HepG2 (cell line): Measurements from ENCODE around the gene MTHFD1L. TPM values are rescaled to one million over a fixed set of nuclear protein-coding genes. Genes with fewer than 3 reads are reported as not detected.

Experiments used
- BHLHE40 ChIP-seq: IDR thresholded peaks from 2 replicates; pipeline ENCODE4 v1.6.1; 2011; ENCODE audit warnings: low read length, improper control_type of control experiment
- E2F2 ChIP-seq: sonication (generic); formaldehyde crosslinking; IDR thresholded peaks from 2 replicates; pipeline ENCODE4 v1.4.0; 2020; ENCODE audit warnings: missing genetic modification reagents, borderline replicate concordance
- ERF ChIP-seq: IDR thresholded peaks from 2 replicates; pipeline ENCODE4 v1.6.1; 2018; ENCODE audit warnings: missing biosample characterization, missing genetic modification reagents
- FUBP1 ChIP-seq: sonication (generic); formaldehyde crosslinking; IDR thresholded peaks from 2 replicates; pipeline ENCODE4 v1.5.1; 2020; ENCODE audit warnings: missing genetic modification reagents, mild to moderate bottlenecking, borderline replicate concordance
- GMEB1 ChIP-seq: sonication (generic); formaldehyde crosslinking; IDR thresholded peaks from 2 replicates; pipeline ENCODE4 v1.5.1; 2020; ENCODE audit warnings: missing genetic modification reagents, mild to moderate bottlenecking, borderline replicate concordance
- GPBP1L1 ChIP-seq: sonication (generic); formaldehyde crosslinking; IDR thresholded peaks from 2 replicates; pipeline ENCODE4 v1.5.0; 2020; ENCODE audit warnings: mild to moderate bottlenecking, missing genetic modification reagents
- KLF11 ChIP-seq: IDR thresholded peaks from 2 replicates; pipeline ENCODE4 v1.6.1; 2016; ENCODE audit warnings: missing compliant biosample characterization
- MAF1 ChIP-seq: sonication (generic); formaldehyde crosslinking; IDR thresholded peaks from 2 replicates; pipeline ENCODE4 v1.5.0; 2020; ENCODE audit warnings: missing genetic modification reagents, borderline replicate concordance
- NR2F6 ChIP-seq, 2 experiments: IDR thresholded peaks; 2 replicates each; pipeline ENCODE4 v1.6.1; 2016; ENCODE audit warnings: antibody characterized with exemption in 1 of 2, mild to moderate bottlenecking in 1 of 2
- RXRA ChIP-seq: sonication (generic); formaldehyde crosslinking; IDR thresholded peaks from 2 replicates; pipeline ENCODE4 v1.5.1; 2020; ENCODE audit warnings: missing genetic modification reagents
- SCMH1 ChIP-seq: sonication (generic); formaldehyde crosslinking; IDR thresholded peaks from 2 replicates; pipeline ENCODE4 v1.9.0; 2021; ENCODE audit warnings: missing genetic modification reagents, mild to moderate bottlenecking, borderline replicate concordance
- SNAI1 ChIP-seq: sonication (generic); formaldehyde crosslinking; IDR thresholded peaks from 2 replicates; pipeline ENCODE4 v1.5.0; 2020; ENCODE audit warnings: mild to moderate bottlenecking, missing genetic modification reagents, borderline replicate concordance
- TEF ChIP-seq: sonication (generic); formaldehyde crosslinking; IDR thresholded peaks from 2 replicates; pipeline ENCODE4 v1.5.0; 2020; ENCODE audit warnings: missing genetic modification reagents
- THAP7 ChIP-seq: sonication (generic); formaldehyde crosslinking; IDR thresholded peaks from 2 replicates; pipeline ENCODE4 v1.8.1; 2023; ENCODE audit warnings: mild to moderate bottlenecking, missing genetic modification reagents
- ZBTB25 ChIP-seq: IDR thresholded peaks from 2 replicates; pipeline ENCODE4 v1.6.1; 2018; ENCODE audit warnings: missing genetic modification reagents
- ZKSCAN8 ChIP-seq: IDR thresholded peaks from 2 replicates; pipeline ENCODE4 v1.6.1; 2016; ENCODE audit warnings: borderline replicate concordance, missing genetic modification reagents, missing compliant biosample characterization
- ZNF253 ChIP-seq: sonication (generic); formaldehyde crosslinking; IDR thresholded peaks from 2 replicates; pipeline ENCODE4 v1.8.0; 2022; ENCODE audit warnings: mild to moderate bottlenecking, missing genetic modification reagents, borderline replicate concordance
- ZNF501 ChIP-seq: sonication (generic); formaldehyde crosslinking; IDR thresholded peaks from 2 replicates; pipeline ENCODE4 v1.5.1; 2020; ENCODE audit warnings: mild to moderate bottlenecking, moderate library complexity, missing genetic modification reagents
- ZNF737 ChIP-seq: sonication (generic); formaldehyde crosslinking; IDR thresholded peaks from 2 replicates; pipeline ENCODE4 v1.5.0; 2020; ENCODE audit warnings: missing genetic modification reagents, mild to moderate bottlenecking, borderline replicate concordance
- ZNF768 ChIP-seq: sonication (generic); formaldehyde crosslinking; IDR thresholded peaks from 2 replicates; pipeline ENCODE4 v1.4.0; 2020; ENCODE audit warnings: missing genetic modification reagents
- polyA plus RNA-seq, 8 experiments: library from polyadenylated mRNA; depleted of rRNA in 3 of 8; stranded (reverse) in 7 of 8; unstranded in 1 of 8; fragments of >200 nt; fragmentation: Illumina TruSeq in 4 of 8; extraction: Trizol in 4 of 8; gene quantifications; 2 replicates each; pipeline versions ENCODE4 v1.2.1 to v1.2.3, GENCODE V29; 2011 to 2016; ENCODE audit warnings: low read depth in 4 of 8, missing spikeins in 1 of 8, mixed read lengths in 1 of 8; ENCODE audit not compliant: insufficient read depth in 1 of 8
- total RNA-seq, 5 experiments: library from RNA; depleted of rRNA; stranded (reverse); fragments of >200 nt; fragmentation: Illumina TruSeq; extraction: Trizol; gene quantifications; 2 replicates each; pipeline ENCODE4 v1.2.3, GENCODE V29; 2016; ENCODE audit warnings: low read depth in 1 of 5

Gene MTHFD1L
- total and polyA plus RNA-seq, 2 of the 13 experiments (the other 11 are each of a cell fraction or from before 2014, with no cell fraction given), result 24.0 to 39.6 TPM

- TF ChIP-seq FUBP1 (CRISPR knock-in tag), result no peak
- TF ChIP-seq ERF (CRISPR knock-in tag), result peak; percentile 41; the same call in 1 of the 2 replicates
- TF ChIP-seq ZNF737, result no peak
- TF ChIP-seq KLF11, result no peak
- TF ChIP-seq TEF (CRISPR knock-in tag), result no peak
- TF ChIP-seq SNAI1 (CRISPR knock-in tag), result no peak
- peak; percentile 55; the same call in 1 of the 2 replicates for TF ChIP-seq RXRA
- TF ChIP-seq ZNF768 (CRISPR knock-in tag), result no peak
- no peak for TF ChIP-seq THAP7 (CRISPR knock-in tag)
- TF ChIP-seq SCMH1 (CRISPR knock-in tag), result no peak
- TF ChIP-seq GPBP1L1, result no peak
- TF ChIP-seq E2F2, result no peak
- TF ChIP-seq ZBTB25 (CRISPR knock-in tag), result 0 out of 2 replicates have a peak, but pooled peaks have one; percentile 31
- TF ChIP-seq BHLHE40, result 0 out of 2 replicates have a peak, but pooled peaks have one; percentile 8
- no peak for TF ChIP-seq GMEB1
- peak; percentile 93 for TF ChIP-seq NR2F6 (IDR thresholded peaks at IDR 0.05)
- peak; percentile 89 for TF ChIP-seq NR2F6 (CRISPR knock-in tag; IDR thresholded peaks at IDR 0.05)
- no peak for TF ChIP-seq ZKSCAN8 (CRISPR knock-in tag)
- TF ChIP-seq ZNF501 (CRISPR knock-in tag), result no peak
- no peak for TF ChIP-seq MAF1
- no peak for TF ChIP-seq ZNF253 (CRISPR knock-in tag)
These were observed 230.7 kb downstream of the MTHFD1L start (continued) for GRCh38 chr6:151096255-151096612.
